ENCODE data around the gene GALNT17.

GALNT17 gene

DNA sequence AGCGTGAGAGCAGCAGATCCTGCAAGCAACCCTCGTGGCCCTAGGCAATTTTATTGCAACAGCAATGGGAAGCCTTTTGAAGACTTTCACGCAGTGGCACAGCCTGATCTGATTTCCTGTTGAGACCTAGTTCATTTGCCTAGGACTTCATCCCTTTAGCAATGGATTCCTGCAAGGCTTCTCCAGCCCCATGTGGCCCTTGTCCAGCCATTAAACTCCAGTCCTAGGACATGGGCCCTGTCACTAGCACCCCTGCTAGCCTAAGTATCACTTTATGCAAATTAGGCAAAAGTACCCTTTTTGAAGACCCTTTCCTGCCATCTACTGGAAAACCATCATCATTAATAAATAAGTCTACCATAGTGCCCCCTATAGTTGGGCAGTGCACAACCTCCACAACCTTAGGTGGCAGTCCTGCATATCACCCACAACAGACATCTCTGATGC, 379.4 kb downstream of the GALNT17 start:
- H3K27ac ChIP-seq, result no peak overlapping the region
- TF ChIP-seq, protein P1, sequence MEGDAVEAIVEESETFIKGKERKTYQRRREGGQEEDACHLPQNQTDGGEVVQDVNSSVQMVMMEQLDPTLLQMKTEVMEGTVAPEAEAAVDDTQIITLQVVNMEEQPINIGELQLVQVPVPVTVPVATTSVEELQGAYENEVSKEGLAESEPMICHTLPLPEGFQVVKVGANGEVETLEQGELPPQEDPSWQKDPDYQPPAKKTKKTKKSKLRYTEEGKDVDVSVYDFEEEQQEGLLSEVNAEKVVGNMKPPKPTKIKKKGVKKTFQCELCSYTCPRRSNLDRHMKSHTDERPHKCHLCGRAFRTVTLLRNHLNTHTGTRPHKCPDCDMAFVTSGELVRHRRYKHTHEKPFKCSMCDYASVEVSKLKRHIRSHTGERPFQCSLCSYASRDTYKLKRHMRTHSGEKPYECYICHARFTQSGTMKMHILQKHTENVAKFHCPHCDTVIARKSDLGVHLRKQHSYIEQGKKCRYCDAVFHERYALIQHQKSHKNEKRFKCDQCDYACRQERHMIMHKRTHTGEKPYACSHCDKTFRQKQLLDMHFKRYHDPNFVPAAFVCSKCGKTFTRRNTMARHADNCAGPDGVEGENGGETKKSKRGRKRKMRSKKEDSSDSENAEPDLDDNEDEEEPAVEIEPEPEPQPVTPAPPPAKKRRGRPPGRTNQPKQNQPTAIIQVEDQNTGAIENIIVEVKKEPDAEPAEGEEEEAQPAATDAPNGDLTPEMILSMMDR (conservative IDR thresholded peaks at IDR 0.05), result no peak; the same call in 1 of the 2 replicates

DNA sequence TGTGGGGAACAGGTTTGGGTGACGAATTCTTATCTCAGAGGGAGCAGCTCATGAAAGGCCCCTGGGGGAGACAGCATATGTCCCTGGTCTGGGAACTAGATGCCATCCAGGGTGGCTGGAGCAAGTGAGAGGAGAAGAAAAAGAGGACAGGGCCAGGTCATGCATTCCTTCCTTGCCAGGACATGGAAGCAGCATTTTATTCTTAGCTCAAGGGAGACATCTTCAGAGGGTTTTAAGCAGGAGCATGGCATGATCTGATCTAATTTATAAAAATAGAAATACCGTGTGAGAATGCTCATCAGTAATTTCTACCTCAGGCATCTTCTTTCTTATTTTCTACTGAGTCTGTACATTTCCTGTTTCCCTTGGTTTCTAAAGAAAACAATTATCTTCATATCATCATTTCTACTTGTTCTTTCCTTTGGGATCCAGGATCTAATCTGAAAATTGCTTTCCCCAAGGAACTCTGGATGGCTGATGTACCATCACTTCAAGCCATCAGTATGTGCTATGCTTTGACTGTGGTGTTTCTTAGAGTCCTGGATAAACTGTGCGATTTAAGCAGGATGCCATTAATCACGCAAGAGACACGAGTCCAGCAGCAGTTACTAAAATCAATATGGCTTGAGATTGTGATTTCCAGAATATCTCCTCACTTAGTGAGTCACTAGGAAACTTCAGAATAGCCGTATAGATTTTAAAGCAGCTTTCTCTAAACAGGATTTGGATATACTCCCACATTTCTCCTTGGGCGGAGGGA, 386.2 kb downstream of the GALNT17 start:
- no peak overlapping the region for H3K27ac ChIP-seq
- TF ChIP-seq, protein P1 (conservative IDR thresholded peaks at IDR 0.05), result 0 out of 2 replicates have a peak, but pooled peaks have one; percentile 9

DNA sequence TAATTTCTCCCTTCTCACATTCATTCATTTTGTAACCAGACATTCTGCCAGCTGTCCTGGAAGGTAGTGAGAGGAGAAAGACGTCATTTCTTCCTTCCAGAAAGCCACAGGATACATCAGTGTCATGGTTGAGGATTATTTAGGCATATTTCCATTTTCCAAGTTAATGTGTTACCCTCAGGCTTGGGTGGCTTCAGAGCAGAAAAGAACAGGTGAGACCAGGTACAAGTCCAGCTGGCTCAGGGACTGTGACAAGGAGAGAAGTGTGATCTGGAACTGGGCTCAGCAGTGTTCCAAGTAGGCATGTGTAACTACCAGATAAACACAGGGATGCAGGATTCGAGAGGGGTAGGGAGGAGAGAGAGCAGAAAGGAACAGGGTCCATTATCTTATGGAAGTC, 386.9 kb downstream of the GALNT17 start:
- TF ChIP-seq, protein P1 (conservative IDR thresholded peaks at IDR 0.05), result no peak
- H3K27ac ChIP-seq, result no peak overlapping the region

DNA sequence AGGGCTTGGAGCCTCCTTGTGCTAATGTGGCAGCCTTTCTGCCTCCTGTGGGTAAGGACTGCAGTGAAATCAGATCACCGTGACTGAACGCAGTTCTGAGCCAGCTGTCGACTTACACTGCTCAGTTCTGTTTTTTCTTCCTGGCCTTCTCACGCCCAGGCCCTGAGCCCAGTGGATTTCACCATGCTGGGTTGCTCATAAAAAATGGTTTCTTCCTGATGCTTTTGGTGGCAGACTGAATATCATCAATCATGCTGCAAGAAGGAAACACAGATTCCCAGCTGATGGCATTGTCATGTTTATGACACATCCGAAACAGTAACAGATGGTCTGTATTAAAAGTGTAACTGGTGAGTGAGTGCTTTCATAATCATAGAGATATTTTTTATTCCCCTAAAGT, 389.6 kb downstream of the GALNT17 start:
- TF ChIP-seq, protein P1 (conservative IDR thresholded peaks at IDR 0.05), result no peak
- no peak overlapping the region for H3K27ac ChIP-seq

DNA sequence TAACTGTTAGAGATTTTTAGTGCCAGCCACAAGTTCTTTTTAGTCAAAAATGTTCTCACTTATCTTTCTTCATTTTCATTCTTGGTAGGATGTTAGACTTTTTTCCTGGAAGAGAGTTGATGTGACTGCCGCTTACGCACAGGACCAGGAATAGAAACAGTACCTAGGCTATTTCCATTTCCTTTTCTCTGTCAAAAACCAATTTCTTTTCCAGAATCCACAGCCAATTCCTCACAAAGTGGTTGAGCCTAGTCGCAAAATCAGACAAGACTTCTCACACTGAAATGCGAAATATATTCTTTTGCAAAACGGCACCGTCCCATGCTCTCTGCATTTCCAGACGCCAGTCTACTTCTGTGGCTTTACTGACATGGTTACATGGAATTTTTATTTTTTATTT, 394.2 kb downstream of the GALNT17 start:
- TF ChIP-seq, protein P1 (conservative IDR thresholded peaks at IDR 0.05), result no peak
- H3K27ac ChIP-seq, result no peak overlapping the region

DNA sequence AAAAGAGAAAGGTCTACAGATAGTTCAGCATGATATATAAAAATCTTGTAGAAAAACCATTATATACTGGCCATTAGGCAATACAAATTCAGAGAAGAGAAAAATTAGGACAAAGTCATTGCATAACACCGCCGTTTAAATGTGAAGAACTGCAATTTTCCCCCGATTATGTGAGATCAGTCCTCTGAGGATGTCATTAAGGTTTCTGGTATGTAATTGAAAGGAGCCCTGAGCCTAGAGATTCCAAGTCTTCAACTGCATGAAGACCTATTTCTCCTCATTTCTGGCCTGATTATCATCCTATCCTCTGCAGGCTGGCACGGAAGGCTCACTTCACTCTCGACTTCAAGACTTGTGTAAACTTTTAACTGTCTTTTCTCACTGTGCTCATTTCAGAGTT, 395.3 kb downstream of the GALNT17 start:
- TF ChIP-seq, protein P1 (conservative IDR thresholded peaks at IDR 0.05), result no peak

DNA sequence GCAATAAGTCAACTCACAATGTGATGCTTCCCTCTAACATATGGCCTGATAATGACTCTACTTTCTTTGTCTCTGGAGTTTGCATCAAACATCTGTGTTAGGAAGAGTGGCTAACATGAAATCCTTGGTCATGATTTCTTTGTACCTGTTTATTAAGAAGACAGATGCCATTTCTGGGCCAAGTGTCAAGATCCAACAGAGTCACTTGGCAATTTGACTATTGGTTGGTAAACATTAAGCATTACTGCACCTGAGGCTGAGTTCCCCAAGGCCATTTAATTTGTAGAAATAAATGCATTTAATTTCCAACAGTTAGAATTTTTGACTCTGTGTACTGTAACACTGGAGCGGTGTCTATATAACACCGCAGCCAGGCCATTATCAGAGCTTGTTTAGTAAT, 403.7 kb downstream of the GALNT17 start:
- TF ChIP-seq, protein P1 (conservative IDR thresholded peaks at IDR 0.05), result no peak
- H3K27ac ChIP-seq, result no peak overlapping the region

More for the DNA sequence above, 395.3 kb downstream of the GALNT17 start:
- no peak overlapping the region for H3K27ac ChIP-seq
